Activated CD4-positive, CD25-positive, alpha-beta regulatory T cell treated with anti-CD3 and anti-CD28 coated beads, Interleukin-2, amount 50 U/mL, for 16 hours (primary cell): ENCODE measurements around the gene GTPBP4.
"Not testable (repeated sequence)": the region's sequence is repeated elsewhere in the genome, so short reads cannot be mapped to it uniquely, and the experiment has no call there.

Experiments
- DNase-seq: peaks from one replicate; pipeline ENCODE4 v3.0.0-alpha.2; 2020; ENCODE audit warnings: low read depth, low spot score

The GTPBP4 gene

DNA sequence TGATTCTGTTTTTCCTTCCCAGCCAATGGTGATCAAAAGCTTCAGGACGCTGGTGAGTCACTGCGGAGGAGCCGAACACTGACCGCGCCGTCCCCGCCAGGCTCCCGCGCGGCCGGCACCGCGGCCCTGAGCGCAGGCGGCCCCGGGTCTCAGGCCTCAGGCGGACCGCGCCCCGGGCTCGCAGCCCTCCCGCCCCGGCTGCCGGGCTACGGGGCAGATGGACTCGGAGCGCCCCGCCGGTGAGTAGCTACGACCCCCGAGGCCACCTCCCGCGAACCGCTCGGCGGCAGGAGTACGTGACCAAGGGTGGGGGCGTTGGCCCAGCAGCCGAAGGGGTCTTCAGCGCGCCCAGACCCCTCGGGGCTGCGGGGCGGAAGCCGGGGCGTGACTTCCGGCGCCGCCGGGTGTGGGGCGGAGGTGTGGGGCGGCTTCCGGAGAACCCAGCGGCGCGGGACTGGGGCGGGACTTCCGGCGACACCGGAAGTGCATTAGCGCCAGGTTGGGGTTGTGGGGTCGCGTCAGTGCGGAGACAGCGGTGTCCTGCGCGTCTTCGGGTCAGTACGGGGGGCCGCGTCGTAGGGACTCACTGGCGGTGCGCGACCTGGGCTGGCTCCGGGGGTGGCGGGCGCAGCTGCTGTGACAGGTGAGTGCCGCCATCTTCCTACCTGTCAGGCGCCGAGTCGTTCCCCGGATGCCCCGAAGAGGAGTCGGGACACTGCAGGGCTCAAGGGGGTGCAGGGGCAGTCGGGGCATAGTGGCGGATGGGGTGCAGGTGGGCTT, 68.3 kb downstream of the GTPBP4 start, which contains the start of gene WDR37:
Gene WDR37, plus strand, starts transcription at position 60 of the 780 bp plus-strand sequence. CDS start 15,771 bp downstream, outside the sequence.
- peak; percentile 77 for DNase-seq

DNA sequence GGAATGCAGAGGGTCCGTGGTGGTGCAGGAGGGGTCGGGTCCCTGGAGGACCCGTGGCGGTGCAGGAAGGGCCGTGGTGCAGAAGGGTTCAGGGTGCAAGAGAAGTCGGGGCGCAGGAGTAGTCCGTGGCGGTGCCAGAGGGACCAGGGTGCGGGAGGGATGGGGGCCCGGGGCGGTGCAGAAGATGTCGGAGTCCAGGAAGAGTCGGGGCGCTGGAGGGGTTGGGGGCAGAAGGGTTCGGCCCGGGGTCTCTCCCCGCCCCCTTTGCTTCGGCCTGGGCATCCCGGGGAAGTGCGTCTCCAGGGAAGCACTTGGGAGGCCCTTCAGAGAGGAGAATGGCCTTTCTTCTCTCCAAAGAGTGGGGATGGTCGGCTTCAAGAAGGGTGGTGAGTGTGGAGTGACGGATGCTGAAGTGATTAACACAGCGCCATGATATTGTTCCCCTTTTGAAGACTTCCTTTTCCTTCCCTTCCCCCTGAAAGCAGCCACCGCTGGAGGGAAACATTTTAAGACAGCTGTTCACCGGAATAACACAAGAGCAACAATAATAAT, 68.9 kb downstream of the GTPBP4 start:
- no peak for DNase-seq

DNA sequence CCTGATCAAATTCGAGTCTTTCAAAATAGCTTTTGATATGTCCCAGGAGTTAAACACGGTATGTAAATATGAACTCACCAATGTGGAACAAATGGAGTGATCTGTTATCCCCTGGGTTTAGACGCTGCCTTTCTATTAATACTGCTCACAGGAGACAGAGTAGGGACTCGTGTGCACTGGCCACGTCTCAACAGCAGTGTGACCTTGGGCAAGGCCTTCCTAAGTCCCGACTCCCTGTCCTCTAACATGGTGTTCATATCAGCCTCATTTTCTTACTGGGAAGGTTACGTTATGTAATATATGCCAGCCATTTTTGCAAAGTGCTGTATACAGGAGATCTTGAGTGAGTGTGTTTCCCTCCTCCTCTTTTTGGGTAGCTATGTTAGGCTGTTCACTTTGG, 69.8 kb downstream of the GTPBP4 start:
- no peak for DNase-seq

DNA sequence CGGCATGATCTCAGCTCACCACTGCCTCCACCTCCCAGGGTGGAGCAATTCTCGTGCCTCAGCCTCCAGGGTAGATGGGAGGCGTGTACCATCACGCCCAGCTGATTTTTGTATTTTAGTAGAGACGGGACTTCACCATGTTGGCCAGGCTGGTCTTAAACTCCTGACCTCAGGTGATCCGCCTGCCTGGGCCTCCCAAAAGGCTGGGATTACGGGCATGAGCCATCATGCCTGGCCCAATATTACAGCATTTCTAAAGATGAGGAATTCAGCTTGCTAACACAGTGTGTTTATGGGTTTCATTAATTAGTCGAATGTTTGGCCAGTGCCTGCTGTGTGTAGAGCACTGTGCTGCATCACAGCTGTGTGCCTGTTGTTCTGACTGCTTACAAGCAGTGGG, 71.7 kb downstream of the GTPBP4 start:
- DNase-seq: no peak

DNA sequence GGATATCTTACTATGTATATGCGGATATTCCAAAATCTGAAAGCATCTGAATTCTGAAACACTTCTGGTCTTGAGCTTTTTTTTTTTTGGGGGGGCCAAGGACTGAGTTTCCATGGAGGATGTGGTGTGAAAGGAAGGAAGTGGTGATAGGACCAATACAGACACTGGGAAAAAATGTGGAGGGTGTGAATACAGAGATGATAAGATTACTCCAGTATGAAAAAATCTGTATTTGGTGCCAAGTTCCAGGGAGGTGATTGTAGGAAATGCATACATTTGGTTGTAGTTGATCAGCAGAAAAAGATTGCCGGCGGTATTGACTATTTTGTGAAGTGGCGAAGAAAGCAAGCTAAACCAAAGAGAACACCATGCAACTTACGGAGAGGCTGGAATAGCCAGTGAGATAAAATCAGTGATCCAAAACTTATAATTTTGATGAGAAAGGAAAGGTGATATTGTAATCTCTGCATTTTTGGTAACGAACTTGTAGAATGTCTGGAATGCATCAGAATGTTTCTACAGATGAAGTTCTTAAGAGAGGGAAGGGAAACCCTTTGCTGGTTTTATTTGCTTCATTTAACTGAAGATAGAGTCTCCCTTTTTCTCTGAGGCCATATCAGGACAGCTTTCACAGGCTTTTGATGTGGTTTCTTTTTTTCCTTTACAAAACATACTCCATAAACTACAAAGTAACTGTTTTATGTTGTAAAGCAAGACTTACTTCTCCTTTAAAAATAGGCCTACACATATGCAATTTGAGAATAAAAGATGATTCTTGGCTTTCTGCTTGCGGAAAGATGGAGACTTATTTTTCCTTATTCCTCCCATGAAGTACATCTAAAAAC, 73.9 kb downstream of the GTPBP4 start:
- no peak for DNase-seq

DNA sequence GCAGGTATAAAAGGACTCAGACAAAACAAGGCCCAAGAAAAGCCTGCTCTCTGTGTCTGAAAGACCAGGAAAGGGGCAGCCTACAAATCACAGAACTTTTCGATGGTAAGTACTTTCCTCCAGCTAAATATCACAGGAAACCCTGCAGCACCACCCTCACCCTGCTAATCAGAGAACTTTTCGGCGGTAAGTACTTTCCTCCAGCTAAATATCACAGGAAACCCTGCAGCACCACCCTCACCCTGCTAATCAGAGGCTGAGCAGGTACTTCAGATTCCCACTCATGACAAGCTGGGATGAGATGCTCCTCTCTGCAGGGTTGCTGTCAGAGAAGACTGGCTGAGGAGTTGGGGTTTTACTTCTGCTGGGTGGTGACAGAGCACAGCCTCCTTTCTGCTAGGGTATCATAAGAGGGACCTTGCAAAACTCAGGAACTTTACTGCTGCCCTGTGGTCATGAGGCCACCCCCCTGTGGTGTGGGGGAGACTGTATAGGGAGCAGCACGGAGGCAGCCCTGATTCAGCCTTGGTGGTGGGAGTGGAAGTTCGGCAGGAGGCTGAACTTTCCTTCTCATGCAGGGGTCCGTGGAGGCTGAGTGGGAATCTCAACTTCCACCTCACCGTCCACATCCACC, 75.1 kb downstream of the GTPBP4 start:
- no peak for DNase-seq

DNA sequence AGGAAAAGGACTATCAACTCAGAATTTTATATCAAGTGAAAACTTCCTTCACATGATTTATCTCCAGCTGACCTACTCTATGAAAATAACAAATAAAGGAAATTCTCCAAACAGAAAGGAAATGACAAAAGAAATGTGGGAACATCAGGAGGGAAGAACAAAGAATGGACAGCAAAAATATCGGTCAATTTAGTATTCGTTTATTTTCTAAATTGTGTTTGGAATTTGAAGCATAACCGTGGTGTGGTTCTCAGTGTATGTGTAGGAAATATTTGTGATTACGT, 76.7 kb downstream of the GTPBP4 start:
- DNase-seq: no peak

DNA sequence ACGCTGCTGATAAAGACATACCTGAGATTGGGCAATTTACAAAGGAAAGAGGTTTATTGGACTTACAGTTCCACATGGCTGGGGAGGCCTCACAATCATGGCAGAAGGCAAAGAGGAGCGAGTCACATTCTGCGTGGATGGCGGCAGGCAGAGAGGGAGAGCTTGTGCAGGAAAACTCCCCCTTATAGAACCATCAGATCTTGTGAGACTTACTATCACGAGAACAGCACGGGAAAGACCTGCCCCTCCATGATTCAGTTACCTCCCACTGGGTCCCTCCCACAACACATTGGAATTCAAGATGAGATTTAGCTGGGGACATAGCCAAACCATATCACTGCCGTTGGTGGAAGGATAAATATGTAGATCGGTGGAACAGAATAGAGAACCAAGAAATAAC, 78.5 kb downstream of the GTPBP4 start:
- not testable (repeated sequence) for DNase-seq

DNA sequence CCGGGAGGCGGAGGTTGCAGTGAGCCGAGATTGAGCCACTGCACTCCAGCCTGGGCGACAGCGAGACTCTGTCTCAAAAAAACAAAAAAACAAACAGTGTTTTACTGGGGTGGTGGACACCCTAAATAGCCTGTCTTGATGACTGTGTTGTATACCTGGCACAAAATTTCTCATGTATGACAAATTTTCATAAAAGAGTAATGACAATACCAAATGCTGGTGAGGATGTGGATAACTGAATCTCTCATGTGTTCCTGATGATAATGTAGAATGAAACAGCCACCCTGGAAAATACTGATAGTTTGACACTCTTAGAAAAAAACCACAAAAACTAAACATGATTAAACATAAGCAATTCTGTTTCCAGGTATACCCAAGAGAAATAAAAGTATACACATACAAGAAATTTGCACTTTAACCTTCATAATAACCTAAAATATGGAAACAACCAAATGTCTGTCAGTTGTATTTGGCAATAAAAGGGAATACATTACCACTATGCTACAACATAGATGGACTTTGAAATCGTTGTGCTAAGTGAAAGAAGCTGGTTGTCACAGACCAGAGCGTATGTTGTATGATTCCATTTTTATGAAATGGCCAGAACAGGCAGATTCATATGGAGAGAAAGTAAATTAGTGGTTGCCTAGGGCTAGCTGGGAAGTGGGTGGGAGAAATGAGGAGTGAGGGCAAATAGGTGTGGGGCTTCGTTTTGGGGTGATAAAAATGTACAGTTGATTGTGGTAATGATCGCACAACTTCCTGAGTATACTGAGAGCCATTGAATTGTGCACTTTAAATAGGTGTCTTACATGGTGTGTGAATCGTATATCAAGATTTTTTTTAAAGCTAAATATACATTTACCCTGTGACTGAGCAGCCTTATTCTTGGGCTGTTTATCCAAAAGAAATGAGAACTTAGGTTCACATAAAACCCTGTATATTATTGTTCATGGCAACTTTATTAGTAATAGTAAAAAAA, 80.4 kb downstream of the GTPBP4 start:
- no peak for DNase-seq
